HL-60 (cell line): ENCODE results near the gene TUBD1.

Experiments used
- DNase-seq, 2 experiments: peaks; one replicate each; pipeline ENCODE4 v3.0.0-alpha.2; 2010 to 2020; ENCODE audit warnings: low read depth in 1 of 2, low spot score in 1 of 2
- H3K27ac ChIP-seq: fragments of 250-450 bp; sonication (Bioruptor Pico); replicated peaks from 2 replicates; pipeline ENCODE4 v1.5.1; 2020; ENCODE audit warnings: mild to moderate bottlenecking, moderate library complexity
- H3K27me3 ChIP-seq: fragments of 250-450 bp; sonication (Bioruptor Pico); 2 replicates; pipeline ENCODE4 v1.5.1; 2021; ENCODE audit warnings: mild to moderate bottlenecking, moderate library complexity; ENCODE audit not compliant: insufficient read depth, poor library complexity, severe bottlenecking
- H3K4me3 ChIP-seq: replicated peaks from 2 replicates; pipeline ENCODE4 v1.5.1; 2011; ENCODE audit warnings: mild to moderate bottlenecking, control low read depth, low read length; ENCODE audit not compliant: insufficient read depth
- GABPA ChIP-seq: IDR thresholded peaks from 2 replicates; pipeline ENCODE4 v1.6.1; 2012; ENCODE audit warnings: low read depth
- POLR2AphosphoS5 ChIP-seq: IDR thresholded peaks from 2 replicates; pipeline ENCODE4 v1.6.1; 2012; ENCODE audit warnings: low read depth
- REST ChIP-seq: IDR thresholded peaks from 2 replicates; pipeline ENCODE4 v1.6.1; 2012; ENCODE audit warnings: low read depth; ENCODE audit not compliant: insufficient replicate concordance
- SPI1 ChIP-seq: IDR thresholded peaks from 2 replicates; pipeline ENCODE4 v1.6.1; 2012; ENCODE audit warnings: low read depth, mild to moderate bottlenecking, borderline replicate concordance
- TF ChIP-seq, protein P1 (sequence below): IDR thresholded peaks from one replicate; pipeline ENCODE4 v1.5.1; 2011; ENCODE audit warnings: low read length, control low read depth, inconsistent platforms; ENCODE audit not compliant: insufficient read depth

The TUBD1 gene

DNA sequence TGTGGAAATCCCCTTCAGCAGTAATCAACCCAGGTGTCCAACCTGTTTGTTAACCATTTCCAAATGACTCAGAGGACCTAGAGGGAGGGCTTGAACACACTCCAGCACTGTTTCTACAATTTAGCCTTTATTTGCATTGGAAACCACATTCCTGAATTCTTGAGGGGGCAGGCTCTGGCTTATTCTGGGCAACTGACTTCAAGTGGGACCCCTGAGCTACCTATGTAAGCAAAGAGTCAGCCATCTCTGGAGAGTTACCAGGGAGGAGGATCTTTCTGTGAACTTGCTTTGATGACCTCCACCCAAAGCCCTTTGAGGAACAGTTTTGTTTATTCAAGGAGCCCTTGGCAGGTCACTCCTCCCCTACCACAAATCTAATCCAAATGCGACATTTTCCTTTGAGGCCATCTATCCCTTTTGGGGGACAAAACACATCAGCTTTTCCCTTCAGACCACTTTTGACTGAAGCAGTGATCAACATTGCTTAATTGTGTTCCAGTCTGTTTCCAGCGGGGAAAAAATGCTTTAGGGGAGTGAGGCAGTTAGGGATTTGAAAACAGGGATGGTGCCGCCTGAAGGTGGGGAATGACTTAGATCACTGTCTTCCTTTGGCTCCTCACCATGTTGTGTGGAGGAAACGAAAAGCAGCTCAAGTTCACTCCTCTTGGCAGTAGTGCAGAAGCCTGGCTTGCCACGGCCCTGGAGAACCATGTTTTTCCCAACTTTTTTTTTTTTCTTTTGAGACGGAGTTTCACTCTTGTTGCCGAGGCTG, 46.2 kb downstream of the TUBD1 start:
- H3K27me3 ChIP-seq, result no peaks in the 10 kb centered on the region
- H3K27ac ChIP-seq, result peak overlapping the region; percentile 46; the same call in 1 of the 2 replicates
- no peak overlapping the region for H3K4me3 ChIP-seq
- peak in 1 of 2 experiments; percentile 24 for DNase-seq
- TF ChIP-seq GABPA (no peak), SPI1 (no peak), POLR2AphosphoS5 (no peak), REST (no peak)
- TF ChIP-seq, protein P1, sequence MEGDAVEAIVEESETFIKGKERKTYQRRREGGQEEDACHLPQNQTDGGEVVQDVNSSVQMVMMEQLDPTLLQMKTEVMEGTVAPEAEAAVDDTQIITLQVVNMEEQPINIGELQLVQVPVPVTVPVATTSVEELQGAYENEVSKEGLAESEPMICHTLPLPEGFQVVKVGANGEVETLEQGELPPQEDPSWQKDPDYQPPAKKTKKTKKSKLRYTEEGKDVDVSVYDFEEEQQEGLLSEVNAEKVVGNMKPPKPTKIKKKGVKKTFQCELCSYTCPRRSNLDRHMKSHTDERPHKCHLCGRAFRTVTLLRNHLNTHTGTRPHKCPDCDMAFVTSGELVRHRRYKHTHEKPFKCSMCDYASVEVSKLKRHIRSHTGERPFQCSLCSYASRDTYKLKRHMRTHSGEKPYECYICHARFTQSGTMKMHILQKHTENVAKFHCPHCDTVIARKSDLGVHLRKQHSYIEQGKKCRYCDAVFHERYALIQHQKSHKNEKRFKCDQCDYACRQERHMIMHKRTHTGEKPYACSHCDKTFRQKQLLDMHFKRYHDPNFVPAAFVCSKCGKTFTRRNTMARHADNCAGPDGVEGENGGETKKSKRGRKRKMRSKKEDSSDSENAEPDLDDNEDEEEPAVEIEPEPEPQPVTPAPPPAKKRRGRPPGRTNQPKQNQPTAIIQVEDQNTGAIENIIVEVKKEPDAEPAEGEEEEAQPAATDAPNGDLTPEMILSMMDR, result no peak

DNA sequence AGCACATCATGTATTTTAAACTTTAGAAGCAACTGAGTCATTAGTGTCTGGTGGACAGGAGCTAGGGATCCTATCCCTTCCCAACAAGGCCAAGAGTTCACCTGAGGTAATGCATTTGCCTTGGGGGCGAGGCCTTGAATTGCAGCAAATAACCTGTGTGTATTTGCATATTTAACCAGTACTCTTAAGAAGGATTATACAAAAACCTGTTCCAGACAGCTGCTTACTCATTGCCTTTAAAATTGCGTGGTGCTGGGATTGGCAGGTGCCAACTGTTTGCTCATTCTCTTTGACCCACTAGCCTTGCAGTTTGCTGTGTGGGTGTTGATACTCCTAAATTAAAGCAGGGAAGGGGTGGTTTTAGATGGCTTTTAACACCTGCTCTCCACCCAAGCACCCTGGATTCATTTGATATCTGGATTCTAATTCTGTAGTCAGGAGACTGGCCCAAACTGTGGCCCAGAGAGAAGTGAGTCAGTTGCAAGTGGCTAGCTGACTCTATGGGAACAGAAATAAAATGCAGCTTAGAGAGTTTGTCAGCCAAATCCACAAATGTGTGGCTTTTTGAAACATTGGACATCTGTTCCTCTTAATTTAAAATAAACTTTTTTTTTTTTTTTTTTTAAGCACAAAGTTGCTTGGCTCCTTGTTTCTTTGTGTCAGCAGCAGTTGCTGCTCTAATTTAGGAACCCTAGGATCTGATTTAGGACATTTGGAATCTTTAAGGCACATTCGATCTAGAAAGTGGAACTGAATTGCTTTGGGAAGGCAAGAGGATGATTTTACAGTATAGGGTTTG, 46.9 kb downstream of the TUBD1 start:
- DNase-seq, result peak in 1 of 2 experiments; percentile 12
- Histone ChIP-seq H3K27ac (peak overlapping the region; percentile 46), H3K27me3 (no peaks in the 10 kb centered on the region), H3K4me3 (no peak overlapping the region)
- no peak; the same call in 1 of the 2 replicates for TF ChIP-seq SPI1
- TF ChIP-seq REST, result no peak
- TF ChIP-seq, protein P1, result no peak
- TF ChIP-seq GABPA, result no peak

DNA sequence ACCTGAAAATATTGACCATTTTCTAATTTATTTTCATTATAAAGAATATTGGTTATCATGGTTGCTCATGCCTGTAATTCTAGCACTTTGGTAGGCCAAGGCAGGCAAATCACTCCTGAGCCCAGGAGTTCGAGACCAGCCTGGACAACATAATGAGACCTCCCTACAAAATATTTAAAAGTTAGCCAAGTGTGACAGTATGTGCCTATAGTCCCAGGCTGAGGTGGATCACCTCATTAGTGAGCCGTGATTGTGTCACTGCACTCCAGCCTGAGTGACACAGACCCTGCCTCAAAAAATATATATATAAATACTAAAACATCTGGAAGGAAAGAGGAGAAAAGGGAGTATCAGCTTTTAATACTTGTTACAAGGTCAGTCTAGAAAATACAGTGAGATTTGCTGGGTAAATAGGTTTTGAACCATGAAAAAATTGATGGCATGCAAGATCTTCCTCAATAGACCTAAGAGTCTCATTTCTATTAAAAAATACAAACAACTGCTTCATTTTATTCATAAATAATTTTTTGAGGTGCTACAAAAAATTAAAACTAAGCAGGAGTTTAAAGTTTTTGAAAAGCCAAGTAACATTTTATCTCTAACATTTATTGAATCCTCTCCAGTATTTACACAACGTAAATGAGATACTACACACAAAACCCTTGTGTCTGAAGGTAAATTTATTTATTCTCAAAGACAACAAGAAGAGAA, 47.7 kb downstream of the TUBD1 start:
- H3K27ac ChIP-seq, result peak overlapping the region; percentile 46; the same call in 1 of the 2 replicates
- H3K27me3 ChIP-seq, result no peaks in the 10 kb centered on the region
- TF ChIP-seq GABPA (no peak), POLR2AphosphoS5 (no peak), SPI1 (no peak), REST (no peak)
- TF ChIP-seq, protein P1, result no peak
- DNase-seq, result no peak
- H3K4me3 ChIP-seq, result no peak overlapping the region
